ENCODE results near the gene ISL2.

- TF ChIP-seq EZH2 (IDR thresholded peaks at IDR 0.05; ENCODE audit: low read length), result no peak
- no peak for TF ChIP-seq CTCF (optimal IDR thresholded peaks at IDR 0.05 in 1 of 3, IDR thresholded peaks at IDR 0.05 in 1 of 3, conservative IDR thresholded peaks at IDR 0.05 in 1 of 3; ENCODE audit: extremely low read depth in 1 of 3, insufficient read depth in 2 of 3, low read length in 3 of 3)
Measured at GRCh38 chr15:76378691-76379090, 42.1 kb downstream of the ISL2 start.

Measured in keratinocyte (primary cell).